Spleen (tissue), 11 donors: ENCODE measurements around the gene SMR3B. TPM values are rescaled to one million over a fixed set of nuclear protein-coding genes. Genes with fewer than 3 reads are reported as not detected.

Experiments used
- DNase-seq: peaks from one replicate; pipeline ENCODE4 v3.0.0-alpha.2; 2020
- H3K27ac ChIP-seq, 8 donors: fragments of 200-600 bp; sonication (generic) in 7 of 8; 1 replicate in 4 of 8; 2 replicates in 4 of 8; pipeline versions ENCODE4 v1.5.0 to v1.8.0; 2016 to 2021; ENCODE audit warnings: inconsistent platforms in 4 of 8, mild to moderate bottlenecking in 4 of 8, moderate library complexity in 1 of 8
- H3K27me3 ChIP-seq, 7 donors: fragments of 200-600 bp; sonication (generic) in 6 of 7; replicated peaks in 1 of 7; 1 replicate in 4 of 7; 2 replicates in 3 of 7; pipeline versions ENCODE4 v1.5.0 to v1.8.0; 2016 to 2021; ENCODE audit warnings: inconsistent platforms in 3 of 7, mild to moderate bottlenecking in 1 of 7
- H3K36me3 ChIP-seq, 6 donors: fragments of 200-600 bp; sonication (generic) in 5 of 6; 1 replicate in 4 of 6; 2 replicates in 2 of 6; pipeline versions ENCODE4 v1.5.0 to v1.8.0; 2016 to 2021; ENCODE audit warnings: inconsistent platforms in 2 of 6
- H3K4me1 ChIP-seq, 6 donors: fragments of 200-600 bp; sonication (generic) in 5 of 6; 1 replicate in 3 of 6; 2 replicates in 3 of 6; pipeline versions ENCODE4 v1.5.0 to v1.8.0; 2016 to 2021; ENCODE audit warnings: inconsistent platforms in 3 of 6
- H3K4me3 ChIP-seq, 8 donors: fragments of 200-600 bp; sonication (generic) in 7 of 8; 1 replicate in 4 of 8; 2 replicates in 4 of 8; pipeline versions ENCODE4 v1.5.0 to v1.8.0; 2016 to 2021; ENCODE audit warnings: inconsistent platforms in 4 of 8, mild to moderate bottlenecking in 4 of 8, moderate library complexity in 2 of 8
- H3K9me3 ChIP-seq, 8 donors: fragments of 200-600 bp; sonication (generic) in 7 of 8; 1 replicate in 4 of 8; 2 replicates in 4 of 8; pipeline versions ENCODE4 v1.5.0 to v1.8.0; 2016 to 2021; ENCODE audit warnings: inconsistent platforms in 4 of 8
- CTCF ChIP-seq, 11 experiments: fragments of 200-600 bp in 7 of 11; fragments of 450-650 bp in 4 of 11; sonication (generic) in 4 of 11; IDR thresholded peaks in 8 of 11; conservative IDR thresholded peaks in 3 of 11; 1 replicate in 7 of 11; 2 replicates in 4 of 11; pipeline versions ENCODE4 v1.4.0 to v1.8.0; 2016 to 2021; ENCODE audit warnings: antibody characterized with exemption in 11 of 11, inconsistent platforms in 4 of 11, mild to moderate bottlenecking in 1 of 11
- POLR2A ChIP-seq, 3 donors: fragments of 450-650 bp; IDR thresholded peaks; one replicate each; pipeline ENCODE4 v1.5.1; 2017; ENCODE audit warnings: antibody characterized with exemption in 3 of 3, mild to moderate bottlenecking in 1 of 3
- POLR2AphosphoS5 ChIP-seq, 3 donors: sonication (generic); formaldehyde crosslinking; IDR thresholded peaks; one replicate each; pipeline ENCODE4 v1.5.1; 2017; ENCODE audit warnings: antibody characterized with exemption in 3 of 3
- WGBS, 5 donors: extraction: QIAGEN DNeasy Blood & Tissue Kit in 3 of 5; methylation state at CpG; one replicate each; pipeline versions ENCODE4 v1.1.5 to v1.1.7; 2013 to 2018; 5-methylcytosine and 5-hydroxymethylcytosine counted together
- intact Hi-C: fragments of 100-400 bp; cut with DNase I; formaldehyde crosslinking; loops from one replicate; pipeline ENCODE4 v1.15.0; 2023; ENCODE audit warnings: low total_unique reads
- polyA plus RNA-seq, 3 donors: library from polyadenylated mRNA; stranded (reverse); fragments of 200-250 nt; gene quantifications; one replicate each; pipeline ENCODE4 v1.2.1, GENCODE V29; 2013
- total RNA-seq, 7 donors: library from RNA; depleted of rRNA in 3 of 7; stranded (reverse); fragments of >200 nt in 3 of 7; fragmentation: NEBNext Ultra II Directional in 4 of 7; extraction: Animal tissue kit (Norgen Biotek cat#: 25700) in 4 of 7; gene quantifications; one replicate each; pipeline versions ENCODE4 v1.1.0 to v1.2.1, GENCODE V29; 2016 to 2021
- donor health status: healthy with polysubstance abuse.
- donor health status: DM: no; HTN: no; CAD: no; lungs with moderate emphysema.
- donor health status: DM: no; HTN: no; CAD: no.
- donor health status: Bipolar disorder and iron deficiency.
- donor health status: healthy.
- donor health status: DM: no; HTN: no; CAD: no.
- donor health status: DM: yes; HTN: yes; CAD: no.

The SMR3B gene
- total and polyA plus RNA-seq, 10 donors = not detected

GRCh38 chr4:70367813-70368212 lies 15.1 kb upstream of the SMR3B start:
- no peak for TF ChIP-seq POLR2A (IDR thresholded peaks at IDR 0.05)
- TF ChIP-seq POLR2AphosphoS5 (IDR thresholded peaks at IDR 0.05) = no peak
- no peak for TF ChIP-seq CTCF (IDR thresholded peaks at IDR 0.05 in 8 of 11, conservative IDR thresholded peaks at IDR 0.05 in 3 of 11)
- no peak for DNase-seq
- Histone ChIP-seq H3K9me3 (no peaks in the 10 kb centered on the region), H3K27ac (no peak overlapping the region), H3K36me3 (no peaks in the 10 kb centered on the region), H3K4me3 (no peak overlapping the region), H3K4me1 (no peaks in the 10 kb centered on the region), H3K27me3 (no peaks in the 10 kb centered on the region)
- 85 to 94% (median 90%) methylated on average over 1 of the region's 1 CpG for WGBS, 5 donors
- intact Hi-C loops = no loop called here

- no peak overlapping the region for H3K4me3 ChIP-seq
- TF ChIP-seq POLR2A (IDR thresholded peaks at IDR 0.05) (no peak), POLR2AphosphoS5 (IDR thresholded peaks at IDR 0.05) (no peak), CTCF (IDR thresholded peaks at IDR 0.05 in 8 of 11, conservative IDR thresholded peaks at IDR 0.05 in 3 of 11) (no peak)
- DNase-seq = no peak
- no peaks in the 10 kb centered on the region for H3K36me3 ChIP-seq
- H3K27ac ChIP-seq = no peak overlapping the region
- peaks cover 0 to 5% (median 0%) of the 10 kb centered on the region in 8 donors for H3K9me3 ChIP-seq
- intact Hi-C loops = no loop called here
- no peaks in the 10 kb centered on the region for H3K27me3 ChIP-seq
- no peaks in the 10 kb centered on the region for H3K4me1 ChIP-seq
- 81 to 88% (median 85%) methylated on average over 4 of the region's 4 CpGs for WGBS, 5 donors
Measured at GRCh38 chr4:70371987-70372386, 10.9 kb upstream of the SMR3B start.

GRCh38 chr4:70372760-70373159 lies 10.2 kb upstream of the SMR3B start:
- no peak for DNase-seq
- Histone ChIP-seq H3K36me3 (no peaks in the 10 kb centered on the region), H3K4me3 (no peak overlapping the region), H3K27me3 (no peaks in the 10 kb centered on the region), H3K4me1 (no peaks in the 10 kb centered on the region), H3K27ac (no peak overlapping the region), H3K9me3 (peaks cover 0 to 5% (median 0%) of the 10 kb centered on the region in 8 donors)
- WGBS, 5 donors = 67 to 88% (median 72%) methylated on average over 3 of the region's 3 CpGs
- TF ChIP-seq POLR2A (IDR thresholded peaks at IDR 0.05) = no peak
- intact Hi-C loops = no loop called here

GRCh38 chr4:70380578-70380977 lies 2.4 kb upstream of the SMR3B start:
- Histone ChIP-seq H3K4me1 (no peaks in the 10 kb centered on the region), H3K27ac (no peak overlapping the region), H3K9me3 (no peaks in the 10 kb centered on the region), H3K27me3 (no peaks in the 10 kb centered on the region), H3K36me3 (no peaks in the 10 kb centered on the region), H3K4me3 (no peak overlapping the region)
- TF ChIP-seq CTCF (IDR thresholded peaks at IDR 0.05 in 8 of 11, conservative IDR thresholded peaks at IDR 0.05 in 3 of 11) = no peak
- TF ChIP-seq POLR2A (IDR thresholded peaks at IDR 0.05) = no peak
- no peak for TF ChIP-seq POLR2AphosphoS5 (IDR thresholded peaks at IDR 0.05)
- WGBS, 5 donors = 69 to 81% (median 73%) methylated on average over 3 of the region's 3 CpGs
- no peak for DNase-seq
- intact Hi-C loops = no loop called here
